Natural killer cell treated with Interleukin-12 subunit alpha and Interleukin-12 subunit beta and Interleukin-15 and Interleukin-18, amount 100 ng/mL, for 72 hours (primary cell): ENCODE measurements around the gene ZNF664. TPM values are rescaled to one million over a fixed set of nuclear protein-coding genes. Genes with fewer than 3 reads are reported as not detected.

Experiments
- ATAC-seq, 2 donors: fragments of 150-1000 bp; cut with Tn5 transposase in 1 of 2; sonication (Bioruptor Pico), chemical (Tn5 transposase) in 1 of 2; 2 replicates each; pipeline ENCODE4 v1.10.0; 2021
- DNase-seq: peaks from one replicate; pipeline ENCODE4 v3.0.0; 2022; ENCODE audit warnings: low spot score
- H3K27ac Mint-ChIP-seq, 2 donors: 1 replicate in 1 of 2; 2 replicates in 1 of 2; pipeline ENCODE4 v1.8.0; 2022; ENCODE audit warnings: mixed read lengths in 2 of 2, mild to moderate bottlenecking in 1 of 2, moderate library complexity in 1 of 2
- H3K27me3 Mint-ChIP-seq, 2 donors: 1 replicate in 1 of 2; 2 replicates in 1 of 2; pipeline ENCODE4 v1.8.0; 2022; ENCODE audit warnings: mixed read lengths in 2 of 2
- H3K36me3 Mint-ChIP-seq: one replicate; pipeline ENCODE4 v1.8.0; 2022; ENCODE audit warnings: mixed read lengths
- H3K4me1 Mint-ChIP-seq, 2 donors: 1 replicate in 1 of 2; 2 replicates in 1 of 2; pipeline ENCODE4 v1.8.0; 2022; ENCODE audit warnings: low read depth in 2 of 2, mixed read lengths in 2 of 2, mild to moderate bottlenecking in 1 of 2
- H3K4me3 Mint-ChIP-seq: one replicate; pipeline ENCODE4 v1.8.0; 2022; ENCODE audit warnings: mixed read lengths
- H3K9me3 Mint-ChIP-seq: 2 replicates; pipeline ENCODE4 v1.8.0; 2022; ENCODE audit warnings: mixed read lengths
- total RNA-seq, 2 donors: library from RNA; stranded (reverse); gene quantifications; one replicate each; pipeline ENCODE4 v1.2.3, GENCODE V29; 2022

ZNF664 gene
- total RNA-seq, 2 donors from 2014 or later: 41.0 to 45.5 TPM

DNA sequence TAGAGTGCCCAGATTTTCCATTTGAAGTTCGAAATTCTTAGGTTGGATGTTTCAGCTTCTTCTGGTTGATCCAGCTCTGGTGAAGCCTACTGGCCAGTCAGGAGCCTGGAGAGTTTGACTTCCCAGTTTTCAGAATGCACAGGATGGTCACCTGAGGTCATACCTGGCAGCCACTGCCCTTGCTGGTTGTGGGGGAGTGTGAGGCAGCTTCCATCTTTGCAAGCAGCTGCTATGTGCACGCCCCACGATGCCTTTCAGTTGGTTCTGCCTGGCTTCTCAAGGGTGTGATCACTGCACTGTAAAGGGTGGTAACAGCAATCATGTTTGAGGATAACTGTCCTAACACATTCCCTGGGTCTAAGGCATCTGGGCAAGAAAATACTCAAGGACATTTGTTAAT is 15.8 kb upstream of the ZNF664 start:
- Mint-ChIP-seq H3K36me3 (no peaks in the 10 kb centered on the region), H3K4me3 (no peak overlapping the region), H3K4me1 (peaks cover 4 to 7% of the 10 kb centered on the region in 2 donors), H3K9me3 (no peaks in the 10 kb centered on the region), H3K27ac (no peak overlapping the region), H3K27me3 (no peaks in the 10 kb centered on the region)
- no peak for DNase-seq
- no peak for ATAC-seq

DNA sequence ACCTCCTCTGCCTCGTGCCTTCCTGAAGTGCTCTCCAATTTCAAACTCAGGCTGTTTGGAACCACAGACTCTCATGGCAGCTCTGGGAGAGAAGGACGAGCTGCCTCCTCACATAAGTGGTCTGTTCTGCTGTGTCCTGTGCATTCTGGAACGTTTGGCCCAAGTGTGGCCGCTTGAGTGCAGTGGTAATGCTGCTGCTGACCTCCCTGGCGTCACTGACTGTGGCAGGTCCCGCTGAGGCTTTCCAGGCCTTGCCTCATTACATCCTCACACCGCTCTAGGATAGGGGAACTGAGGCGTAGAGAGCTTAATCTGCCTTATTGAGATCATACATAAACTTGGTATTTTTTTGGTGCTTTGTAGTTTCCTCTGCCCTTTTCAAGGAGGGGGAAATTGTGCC is 14.6 kb upstream of the ZNF664 start:
- Mint-ChIP-seq H3K9me3 (no peaks in the 10 kb centered on the region), H3K4me3 (no peak overlapping the region), H3K4me1 (peaks cover 4 to 7% of the 10 kb centered on the region in 2 donors), H3K27ac (no peak overlapping the region), H3K36me3 (no peaks in the 10 kb centered on the region), H3K27me3 (no peaks in the 10 kb centered on the region)
- ATAC-seq: no peak
- no peak for DNase-seq

DNA sequence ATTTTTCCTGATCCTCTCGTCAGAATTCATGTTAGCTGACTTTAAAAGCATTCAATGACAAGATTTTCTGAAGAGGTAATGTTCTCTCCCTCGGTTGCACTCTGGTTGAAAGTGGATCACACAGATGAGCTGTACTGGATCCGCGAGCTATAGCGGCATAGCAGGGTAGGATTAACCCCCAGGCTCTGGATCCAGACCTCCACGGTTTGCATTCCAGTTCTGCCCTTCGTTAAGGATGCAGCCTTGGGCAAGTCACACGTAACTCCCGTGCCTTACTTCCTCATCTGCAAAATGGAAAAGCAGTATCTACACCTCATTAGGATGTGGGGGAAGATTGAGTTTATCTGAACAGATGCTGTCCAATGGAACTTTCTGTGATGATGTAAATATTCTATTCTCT is 14.1 kb upstream of the ZNF664 start:
- ATAC-seq (no peak), DNase-seq (no peak)
- Mint-ChIP-seq H3K4me3 (no peak overlapping the region), H3K9me3 (no peaks in the 10 kb centered on the region), H3K4me1 (peaks cover 4 to 7% of the 10 kb centered on the region in 2 donors), H3K27me3 (no peaks in the 10 kb centered on the region), H3K27ac (no peak overlapping the region), H3K36me3 (no peaks in the 10 kb centered on the region)

DNA sequence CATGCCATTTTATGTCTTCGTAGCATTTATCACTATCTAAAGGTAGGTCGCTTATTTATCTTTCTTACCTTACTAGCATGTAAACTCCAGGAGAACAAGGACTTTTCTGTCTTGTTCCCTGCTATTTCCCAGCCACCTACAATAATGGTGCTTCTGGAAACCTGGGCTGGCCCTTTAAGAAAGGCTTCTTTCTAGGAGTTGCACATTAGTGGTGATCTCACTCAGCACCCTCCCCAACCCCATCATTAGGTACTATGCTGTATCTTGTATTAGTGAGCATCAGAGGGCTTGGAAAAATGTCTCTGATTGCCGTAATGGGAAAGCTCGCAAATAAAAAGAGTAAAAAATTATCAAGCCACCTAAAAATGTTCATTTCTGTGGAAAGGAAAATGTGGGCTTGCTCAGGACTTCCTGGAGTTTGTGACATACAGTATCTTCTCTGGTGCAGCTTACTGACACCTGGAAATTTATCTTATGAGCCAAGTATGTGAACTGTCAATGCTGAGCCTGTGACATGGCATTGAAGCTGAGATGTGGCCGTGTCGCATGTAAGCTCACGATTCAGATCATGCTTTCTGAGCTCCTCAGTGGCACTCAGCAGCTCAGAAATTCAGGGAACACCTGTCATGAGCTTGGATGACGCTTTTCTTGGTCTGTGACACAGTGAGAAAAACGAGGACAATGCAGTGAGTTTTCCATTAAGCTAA is 12.8 kb upstream of the ZNF664 start:
- Mint-ChIP-seq H3K36me3 (no peaks in the 10 kb centered on the region), H3K4me1 (peaks cover 4 to 7% of the 10 kb centered on the region in 2 donors), H3K27me3 (no peaks in the 10 kb centered on the region), H3K27ac (no peak overlapping the region), H3K9me3 (no peaks in the 10 kb centered on the region), H3K4me3 (no peak overlapping the region)
- ATAC-seq (no peak), DNase-seq (no peak)

DNA sequence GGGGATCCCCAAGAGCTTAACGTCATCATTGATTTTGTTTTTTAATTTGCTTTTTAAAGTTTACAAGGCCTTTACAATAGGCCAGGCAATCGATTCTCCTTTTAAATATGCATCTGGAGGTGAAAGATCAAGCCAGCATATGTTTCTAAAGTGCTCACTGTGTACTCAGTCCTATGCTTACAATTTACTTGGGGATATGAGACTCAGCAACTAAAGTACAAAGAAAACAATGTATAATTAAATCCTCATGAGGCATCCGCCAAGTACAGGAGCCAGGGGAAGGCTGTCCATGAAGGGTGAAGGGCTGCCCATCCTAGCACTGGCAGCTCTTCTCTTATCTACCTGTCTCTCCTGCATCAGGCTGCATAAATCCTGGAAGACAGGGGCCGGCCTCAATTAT is 12.2 kb upstream of the ZNF664 start:
- no peaks in the 10 kb centered on the region for H3K27me3 Mint-ChIP-seq
- H3K9me3 Mint-ChIP-seq: no peaks in the 10 kb centered on the region
- peaks cover 4 to 7% of the 10 kb centered on the region in 2 donors for H3K4me1 Mint-ChIP-seq
- H3K27ac Mint-ChIP-seq: no peak overlapping the region
- no peak for DNase-seq
- no peak for ATAC-seq
- H3K4me3 Mint-ChIP-seq: no peak overlapping the region
- H3K36me3 Mint-ChIP-seq: no peaks in the 10 kb centered on the region

DNA sequence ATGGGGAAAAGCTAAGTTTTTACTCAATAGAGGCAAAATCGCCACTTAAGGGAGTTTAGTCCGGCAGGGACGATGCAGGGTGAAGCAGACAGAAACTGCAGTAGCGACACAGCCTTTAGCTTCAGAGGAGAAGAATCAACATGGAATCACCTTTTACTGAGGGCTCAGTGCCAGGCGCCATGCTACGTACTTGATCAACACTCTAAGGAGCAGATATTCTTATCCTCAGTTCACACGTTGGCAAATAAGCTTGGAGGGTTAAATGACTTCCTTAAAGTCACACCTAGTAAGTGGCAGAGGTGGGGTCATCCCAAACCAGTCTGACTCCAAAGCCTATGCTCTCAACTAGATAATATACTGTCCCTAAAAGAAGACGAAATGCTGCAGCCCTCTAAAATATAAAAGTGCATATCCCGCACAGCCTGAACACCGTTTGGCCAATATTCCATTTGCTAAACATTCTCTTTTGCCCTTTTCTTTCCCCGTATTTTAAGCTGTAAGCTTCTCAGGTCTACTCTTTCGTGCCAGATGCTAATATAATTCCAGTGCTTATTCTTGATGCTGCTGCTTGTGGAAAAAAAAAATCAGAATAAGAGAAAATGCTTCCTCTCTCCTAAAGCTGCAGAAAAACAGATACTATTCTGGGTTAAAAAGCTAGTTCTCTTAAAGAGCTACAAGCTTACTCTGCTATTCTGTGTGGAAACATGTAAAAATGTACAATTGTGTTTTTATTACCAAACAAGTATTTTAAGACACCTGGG is 11.2 kb upstream of the ZNF664 start:
- Mint-ChIP-seq H3K9me3 (no peaks in the 10 kb centered on the region), H3K27me3 (no peaks in the 10 kb centered on the region), H3K27ac (no peak overlapping the region), H3K36me3 (no peaks in the 10 kb centered on the region), H3K4me3 (no peak overlapping the region), H3K4me1 (peaks cover 4 to 7% of the 10 kb centered on the region in 2 donors)
- DNase-seq: no peak
- no peak for ATAC-seq

DNA sequence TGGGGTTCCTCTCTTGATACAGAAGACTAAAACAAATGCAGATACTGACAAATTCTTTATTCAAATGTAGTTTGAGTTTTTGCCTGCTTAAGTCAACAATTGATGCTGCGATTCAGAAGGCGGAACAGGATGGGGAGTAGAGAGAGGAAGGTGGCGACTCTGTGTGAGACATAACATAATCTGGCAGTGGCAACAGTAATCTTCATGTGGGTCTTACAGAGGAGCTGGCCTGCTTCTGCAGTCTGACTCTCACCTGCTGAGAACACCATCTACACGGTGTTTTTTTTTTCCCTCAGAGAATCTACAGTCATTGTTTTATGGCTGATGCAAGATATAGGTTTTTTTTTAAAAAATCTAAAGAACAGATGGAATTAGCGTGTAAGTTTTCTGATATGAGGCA is 10.5 kb upstream of the ZNF664 start:
- ATAC-seq (no peak), DNase-seq (no peak)
- no peaks in the 10 kb centered on the region for H3K9me3 Mint-ChIP-seq
- no peak overlapping the region for H3K4me3 Mint-ChIP-seq
- H3K27ac Mint-ChIP-seq: no peak overlapping the region
- H3K36me3 Mint-ChIP-seq: no peaks in the 10 kb centered on the region
- no peaks in the 10 kb centered on the region for H3K27me3 Mint-ChIP-seq
- peaks cover 4 to 7% of the 10 kb centered on the region in 2 donors for H3K4me1 Mint-ChIP-seq

DNA sequence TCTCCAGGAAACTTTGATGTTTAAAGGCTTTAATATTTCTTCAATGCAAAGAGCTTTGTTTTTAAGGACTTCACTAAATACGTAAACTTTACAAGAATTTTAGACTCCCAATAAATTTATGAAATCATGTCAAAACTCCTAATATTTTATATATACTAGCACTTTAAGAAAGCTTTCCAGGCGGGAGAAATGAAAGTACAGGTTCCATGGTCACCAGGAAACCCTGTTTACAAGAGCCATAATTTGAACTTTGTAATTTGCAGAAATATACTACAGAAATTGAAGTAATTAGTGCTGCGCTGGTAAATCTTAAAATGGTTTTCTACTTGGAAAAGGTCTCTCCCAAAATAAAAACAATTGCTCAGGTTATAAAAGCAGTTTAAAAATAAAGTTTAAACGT is 9.2 kb upstream of the ZNF664 start:
- Mint-ChIP-seq H3K36me3 (no peaks in the 10 kb centered on the region), H3K4me3 (no peak overlapping the region), H3K4me1 (peaks cover 4 to 7% of the 10 kb centered on the region in 2 donors), H3K27me3 (no peaks in the 10 kb centered on the region), H3K9me3 (no peaks in the 10 kb centered on the region), H3K27ac (no peak overlapping the region)
- ATAC-seq (no peak), DNase-seq (no peak)

DNA sequence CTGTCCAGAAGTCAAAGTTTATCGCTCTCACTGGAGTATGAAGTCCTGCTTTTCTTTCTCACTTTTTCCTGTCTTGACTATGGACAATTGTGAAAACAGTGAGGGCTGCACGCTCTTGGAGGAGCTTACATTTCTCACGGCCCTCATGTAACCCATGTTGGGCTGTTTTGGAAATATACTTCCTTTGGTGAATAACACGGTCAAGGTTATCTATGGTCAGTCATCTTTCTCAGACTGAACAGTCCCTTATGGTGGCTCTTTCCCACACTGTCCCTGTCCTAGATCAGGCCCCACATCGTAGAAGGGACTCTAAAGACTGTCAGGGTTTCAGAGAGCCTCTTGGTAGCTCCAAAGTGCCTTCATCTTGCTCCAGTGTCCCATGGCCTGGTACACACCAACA is 7.6 kb upstream of the ZNF664 start:
- H3K27ac Mint-ChIP-seq: no peak overlapping the region
- peaks cover 4 to 13% of the 10 kb centered on the region in 2 donors for H3K4me1 Mint-ChIP-seq
- H3K27me3 Mint-ChIP-seq: no peaks in the 10 kb centered on the region
- H3K36me3 Mint-ChIP-seq: no peaks in the 10 kb centered on the region
- DNase-seq: no peak
- H3K4me3 Mint-ChIP-seq: no peak overlapping the region
- H3K9me3 Mint-ChIP-seq: no peaks in the 10 kb centered on the region
- ATAC-seq: no peak

DNA sequence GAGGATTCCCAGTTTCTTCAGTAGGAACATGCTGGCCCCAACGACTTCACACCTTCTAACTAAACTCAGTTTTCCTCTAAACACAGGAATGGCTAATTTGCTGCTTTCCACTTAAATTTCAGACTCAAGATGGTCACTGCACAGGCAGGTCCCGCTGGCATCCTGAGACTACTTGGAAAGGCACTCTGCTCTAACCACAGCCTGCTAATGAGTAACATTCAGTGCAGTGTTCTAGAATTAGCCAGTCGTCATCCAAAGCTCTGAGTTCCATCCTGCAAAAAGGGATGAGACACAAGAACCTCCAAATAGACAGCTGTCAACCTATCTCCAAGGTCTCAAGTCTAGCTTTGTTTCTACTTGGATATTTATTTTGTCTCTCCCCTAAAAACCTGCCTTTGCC is 6.4 kb upstream of the ZNF664 start:
- Mint-ChIP-seq H3K4me1 (peaks cover 3 to 19% of the 10 kb centered on the region in 2 donors), H3K36me3 (no peaks in the 10 kb centered on the region), H3K4me3 (no peak overlapping the region), H3K27ac (no peak overlapping the region), H3K27me3 (no peaks in the 10 kb centered on the region), H3K9me3 (no peaks in the 10 kb centered on the region)
- DNase-seq (no peak), ATAC-seq (no peak)

DNA sequence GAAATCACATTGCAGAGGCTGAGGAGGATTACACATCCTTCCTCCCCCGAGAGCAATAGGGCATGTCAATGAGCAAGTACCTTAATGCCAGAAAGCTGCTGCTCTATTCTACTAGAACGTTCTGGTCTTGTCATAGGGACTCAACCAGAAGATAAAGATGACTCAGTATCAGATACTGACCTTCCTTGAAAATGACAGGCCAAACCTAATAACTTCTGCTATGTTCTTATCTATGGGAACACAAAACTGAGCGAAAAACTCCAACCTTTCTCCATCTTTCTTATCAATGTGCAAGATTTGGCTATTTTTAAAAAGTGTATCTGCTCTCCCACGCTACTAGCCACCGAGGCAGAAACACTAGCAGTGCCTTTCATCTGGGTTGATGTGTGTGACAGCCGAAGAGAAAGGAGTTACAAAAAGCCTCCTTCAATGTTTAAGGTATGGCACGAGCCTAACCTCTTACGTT is 5.9 kb upstream of the ZNF664 start:
- no peak for DNase-seq
- no peak overlapping the region for H3K27ac Mint-ChIP-seq
- no peaks in the 10 kb centered on the region for H3K36me3 Mint-ChIP-seq
- no peaks in the 10 kb centered on the region for H3K27me3 Mint-ChIP-seq
- no peak for ATAC-seq
- H3K9me3 Mint-ChIP-seq: no peaks in the 10 kb centered on the region
- peaks cover 5 to 20% of the 10 kb centered on the region in 2 donors for H3K4me1 Mint-ChIP-seq
- H3K4me3 Mint-ChIP-seq: no peak overlapping the region

DNA sequence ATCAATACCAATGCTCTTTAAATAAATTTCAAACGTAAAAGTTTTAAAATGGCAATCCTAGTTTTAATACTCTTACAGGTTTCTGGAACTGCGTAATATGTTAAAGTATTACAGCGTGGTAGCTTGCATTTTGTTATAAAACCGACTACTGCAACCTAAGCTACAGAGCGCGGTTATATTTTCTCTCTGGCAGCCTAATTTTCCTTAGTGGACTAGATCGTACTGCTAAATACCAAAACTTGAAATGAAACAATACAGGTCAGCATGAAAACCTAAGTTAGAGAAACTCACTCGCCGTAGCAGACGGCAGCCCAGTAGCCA is 1.6 kb upstream of the ZNF664 start:
- DNase-seq (no peak), ATAC-seq (no peak)
- H3K4me3 Mint-ChIP-seq: peak overlapping the region; percentile 91
- no peaks in the 10 kb centered on the region for H3K27me3 Mint-ChIP-seq
- peaks cover 9 to 26% of the 10 kb centered on the region in 2 donors for H3K4me1 Mint-ChIP-seq
- peaks cover 7% of the 10 kb centered on the region for H3K36me3 Mint-ChIP-seq
- H3K27ac Mint-ChIP-seq: peak overlapping the region; percentile 70 to 94
- H3K9me3 Mint-ChIP-seq: no peaks in the 10 kb centered on the region

DNA sequence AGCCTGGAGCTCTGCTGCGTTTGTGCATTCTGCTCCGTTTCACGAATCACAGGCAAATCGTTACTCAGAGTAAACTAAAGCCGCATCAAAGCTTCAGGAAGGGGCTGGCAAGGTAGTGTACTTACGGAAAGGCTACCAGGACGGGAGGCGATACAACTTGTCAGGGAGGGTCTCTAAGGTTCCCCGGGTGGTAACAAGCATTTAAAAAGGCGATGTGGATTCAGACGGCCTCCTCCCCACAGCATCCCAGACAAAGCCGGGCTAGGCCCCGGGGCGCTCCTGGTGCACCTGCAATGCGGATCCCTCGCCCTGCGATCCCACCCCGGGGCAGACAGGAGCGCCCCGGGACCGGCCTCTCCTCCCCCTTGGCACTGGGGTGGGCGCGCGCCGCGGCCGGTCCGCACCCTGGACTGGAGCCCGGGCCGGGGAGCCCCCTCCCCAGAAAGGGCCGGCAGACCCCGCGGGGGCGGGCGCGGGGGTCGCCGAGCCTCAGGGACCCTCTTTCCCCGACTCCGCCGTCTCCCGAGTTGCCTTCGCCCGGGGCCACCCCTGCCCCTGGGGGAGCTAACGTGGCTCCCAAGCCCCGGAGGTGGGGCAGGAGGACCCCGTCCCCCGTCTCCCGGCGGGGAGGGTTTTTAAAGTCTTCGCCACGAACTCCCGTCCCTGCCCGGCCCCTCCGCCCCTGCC is 1.1 kb upstream of the ZNF664 start:
- peak overlapping the region; percentile 70 to 94 for H3K27ac Mint-ChIP-seq
- peak overlapping the region; percentile 91 for H3K4me3 Mint-ChIP-seq
- H3K36me3 Mint-ChIP-seq: peaks cover 7% of the 10 kb centered on the region
- H3K9me3 Mint-ChIP-seq: no peaks in the 10 kb centered on the region
- DNase-seq (no peak), ATAC-seq (no peak)
- H3K4me1 Mint-ChIP-seq: peaks cover 9 to 26% of the 10 kb centered on the region in 2 donors
- H3K27me3 Mint-ChIP-seq: no peaks in the 10 kb centered on the region
